Measurements from ENCODE around the gene L3MBTL4. TPM values are rescaled to one million over a fixed set of nuclear protein-coding genes. Genes with fewer than 3 reads are reported as not detected.

The L3MBTL4 gene
- total RNA-seq, 1 experiment from 2014 or later, result not detected

GRCh38 chr18:6013171-6013810, 401.4 kb downstream of the L3MBTL4 start:
- no TSS peak for BruUV-seq (replicated peaks)
- intact Hi-C loops (cut with micrococcal nuclease; ENCODE audit: unreplicated experiment), result no loop called here
- no peak for DNase-seq
- CTCF ChIA-PET, result no interaction called here
- TF ChIP-seq EZH2 (IDR thresholded peaks at IDR 0.05; ENCODE audit: low read depth) (no peak), CTCF (conservative IDR thresholded peaks at IDR 0.05) (no peak)
- H2AFZ ChIP-seq, result no peak overlapping the region
- no peak overlapping the region for H3K4me2 ChIP-seq
- no peaks in the 10 kb centered on the region for H3F3A ChIP-seq (ENCODE audit: insufficient read depth, low read depth)
- peaks cover 50% of the 10 kb centered on the region for H3K27me3 ChIP-seq (ENCODE audit: insufficient read depth, low read depth)
- no peaks in the 10 kb centered on the region for H3K9me2 ChIP-seq (ENCODE audit: insufficient read depth)
- no peak overlapping the region for H3K4me3 ChIP-seq
- H4K20me1 ChIP-seq (ENCODE audit: insufficient read depth), result no peaks in the 10 kb centered on the region
- H3K4me1 ChIP-seq (replicated peaks; ENCODE audit: insufficient read depth), result no peaks in the 10 kb centered on the region
- H3K79me2 ChIP-seq (ENCODE audit: low read depth), result no peaks in the 10 kb centered on the region
- no peaks in the 10 kb centered on the region for H3K36me3 ChIP-seq (ENCODE audit: low read depth)
- H3K27ac ChIP-seq, result no peak overlapping the region
- POLR2A ChIA-PET (ENCODE audit: unreplicated experiment), result no interaction called here
- H3K9me3 ChIP-seq (ENCODE audit: insufficient read depth, low read depth), result no peaks in the 10 kb centered on the region

- Histone ChIP-seq H3K27ac (no peak overlapping the region), H3K79me2 (ENCODE audit: low read depth) (no peaks in the 10 kb centered on the region), H3K36me3 (ENCODE audit: low read depth) (no peaks in the 10 kb centered on the region), H3F3A (ENCODE audit: insufficient read depth, low read depth) (no peaks in the 10 kb centered on the region), H3K27me3 (ENCODE audit: insufficient read depth, low read depth) (peaks cover 52% of the 10 kb centered on the region), H2AFZ (no peak overlapping the region), H4K20me1 (ENCODE audit: insufficient read depth) (no peaks in the 10 kb centered on the region), H3K4me1 (replicated peaks; ENCODE audit: insufficient read depth) (no peaks in the 10 kb centered on the region), H3K4me2 (no peak overlapping the region), H3K4me3 (no peak overlapping the region), H3K9me2 (ENCODE audit: insufficient read depth) (no peaks in the 10 kb centered on the region), H3K9me3 (ENCODE audit: insufficient read depth, low read depth) (no peaks in the 10 kb centered on the region)
- BruUV-seq (replicated peaks), result no TSS peak
- no peak for DNase-seq
- POLR2A ChIA-PET (ENCODE audit: unreplicated experiment), result no interaction called here
- CTCF ChIA-PET, result no interaction called here
- intact Hi-C loops (cut with micrococcal nuclease; ENCODE audit: unreplicated experiment), result no loop called here
- no peak for TF ChIP-seq CTCF (conservative IDR thresholded peaks at IDR 0.05)
- no peak for TF ChIP-seq EZH2 (IDR thresholded peaks at IDR 0.05; ENCODE audit: low read depth)
Observed at GRCh38 chr18:6010921-6011320, 403.8 kb downstream of the L3MBTL4 start.

- H3K36me3 ChIP-seq (ENCODE audit: low read depth), result no peaks in the 10 kb centered on the region
- no TSS peak for BruUV-seq (replicated peaks)
- no peaks in the 10 kb centered on the region for H3K79me2 ChIP-seq (ENCODE audit: low read depth)
Observed at GRCh38 chr18:6010284-6010683, 404.4 kb downstream of the L3MBTL4 start.

More at GRCh38 chr18:6010284-6010683, 404.4 kb downstream of the L3MBTL4 start:
- TF ChIP-seq CTCF (conservative IDR thresholded peaks at IDR 0.05) (no peak), EZH2 (IDR thresholded peaks at IDR 0.05; ENCODE audit: low read depth) (no peak)
- Histone ChIP-seq H3K27me3 (ENCODE audit: insufficient read depth, low read depth) (peaks cover 58% of the 10 kb centered on the region), H3K4me2 (no peak overlapping the region), H3K9me3 (ENCODE audit: insufficient read depth, low read depth) (no peaks in the 10 kb centered on the region), H4K20me1 (ENCODE audit: insufficient read depth) (no peaks in the 10 kb centered on the region), H3K4me1 (replicated peaks; ENCODE audit: insufficient read depth) (no peaks in the 10 kb centered on the region), H3K9me2 (ENCODE audit: insufficient read depth) (no peaks in the 10 kb centered on the region), H2AFZ (no peak overlapping the region), H3F3A (ENCODE audit: insufficient read depth, low read depth) (no peaks in the 10 kb centered on the region), H3K4me3 (no peak overlapping the region), H3K27ac (no peak overlapping the region)
- ChIA-PET CTCF (no interaction called here), POLR2A (ENCODE audit: unreplicated experiment) (no interaction called here)
- no peak for DNase-seq
- intact Hi-C loops (cut with micrococcal nuclease; ENCODE audit: unreplicated experiment), result no loop called here
